Stimulated activated CD8-positive, alpha-beta memory T cell treated with anti-CD3 and anti-CD28 coated beads, Interleukin-12 subunit alpha, Interleukin-12 subunit beta, amount 100 ng/mL, for 1 hour (primary cell): Measurements from ENCODE around the gene VPS41.

Experiments used
- DNase-seq: peaks from one replicate; pipeline ENCODE4 v3.0.0-alpha.2; 2020; ENCODE audit warnings: low read depth

Gene VPS41

DNA sequence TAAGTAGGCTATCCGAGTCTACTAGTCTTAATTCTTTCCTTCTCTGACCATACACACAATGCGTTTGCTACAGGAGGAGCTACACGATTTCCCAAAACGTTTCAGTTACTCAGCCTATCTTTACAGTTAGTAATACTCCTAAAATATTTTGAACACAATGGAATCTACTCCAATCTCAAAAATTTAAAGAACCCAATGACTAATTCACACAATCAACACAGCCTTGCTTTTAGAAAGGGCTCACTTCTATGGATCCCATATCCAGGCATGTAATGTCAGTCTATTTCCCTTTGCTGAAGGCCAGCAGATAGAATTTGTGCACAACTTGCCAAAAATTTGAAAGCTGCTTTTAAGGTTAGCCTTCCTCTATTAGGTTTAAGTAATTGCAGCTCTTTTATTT lies 107.2 kb downstream of the VPS41 start:
- DNase-seq = no peak

DNA sequence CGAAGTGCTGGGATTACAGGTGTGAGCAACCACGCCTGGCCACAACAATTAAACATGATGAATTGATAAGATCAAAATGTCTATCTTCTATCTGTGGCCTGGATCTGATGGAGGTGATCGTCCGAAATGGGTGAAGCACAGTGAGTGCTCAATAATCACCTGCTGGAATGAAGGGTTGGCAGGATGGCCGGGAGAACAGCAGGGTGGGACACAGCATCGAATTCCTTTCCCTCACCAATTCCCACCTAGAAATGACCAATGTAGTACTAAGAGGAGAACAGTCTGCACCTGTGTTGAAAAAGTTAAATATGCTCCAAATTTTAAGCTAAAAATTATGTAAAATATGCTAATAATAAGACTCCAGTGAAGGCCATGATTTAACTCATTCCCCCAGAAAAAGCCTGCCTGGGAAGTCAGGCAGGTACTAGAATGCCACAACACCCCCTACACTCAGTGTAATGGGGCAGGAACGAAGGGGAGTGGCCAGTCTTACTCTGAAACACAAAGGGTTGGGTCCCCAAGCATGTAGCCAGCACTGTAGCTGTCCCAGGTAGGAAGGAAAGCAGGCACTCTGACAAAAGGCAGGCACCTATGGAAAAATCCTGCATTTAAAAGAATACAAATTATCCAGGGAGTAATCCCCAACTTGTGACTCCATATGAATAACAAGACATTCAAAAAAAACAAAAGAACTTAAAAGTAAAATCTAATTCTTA lies 110.3 kb downstream of the VPS41 start:
- DNase-seq = no peak

GRCh38 chr7:38796626-38797501 lies 112.1 kb downstream of the VPS41 start:
- DNase-seq = peak; percentile 32

DNA sequence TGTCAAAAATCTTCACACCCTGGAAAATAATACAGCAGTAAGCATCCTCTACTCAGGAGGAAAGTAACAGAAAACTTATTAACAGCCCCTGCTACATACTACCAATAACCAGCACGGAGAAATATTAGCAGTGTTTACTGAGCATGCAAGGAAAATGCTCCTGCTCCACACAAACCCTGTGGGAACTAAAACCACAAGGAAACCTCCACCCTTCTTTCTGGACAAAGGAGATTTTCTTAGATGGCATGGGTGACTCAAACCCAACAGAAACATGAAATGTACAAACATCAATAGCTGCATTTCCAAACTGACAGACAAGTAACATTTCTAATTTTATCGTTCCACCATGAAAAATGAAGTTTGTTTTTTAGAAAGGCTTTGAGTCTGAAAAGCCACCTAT lies 113.4 kb downstream of the VPS41 start:
- no peak for DNase-seq

DNA sequence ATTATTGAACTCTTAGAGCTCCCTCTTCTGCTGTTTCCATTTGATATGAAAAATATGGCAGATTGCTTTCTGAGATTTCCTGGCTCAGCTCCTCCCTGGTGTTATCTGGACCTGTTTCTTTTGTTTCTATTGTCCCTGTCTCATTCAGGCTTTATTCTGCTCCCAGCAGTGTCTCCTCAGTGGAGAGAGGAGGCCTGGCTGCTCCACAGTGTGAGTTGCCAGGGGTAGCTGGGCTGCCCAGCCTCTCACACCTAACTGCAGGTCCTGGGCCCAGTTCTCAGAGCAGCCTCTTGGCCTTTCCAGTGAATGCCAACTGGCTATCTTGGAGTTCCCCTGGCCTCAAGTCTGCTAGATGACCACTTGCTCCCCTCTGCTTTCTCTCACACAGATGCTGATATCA lies 127.0 kb downstream of the VPS41 start:
- no peak for DNase-seq

DNA sequence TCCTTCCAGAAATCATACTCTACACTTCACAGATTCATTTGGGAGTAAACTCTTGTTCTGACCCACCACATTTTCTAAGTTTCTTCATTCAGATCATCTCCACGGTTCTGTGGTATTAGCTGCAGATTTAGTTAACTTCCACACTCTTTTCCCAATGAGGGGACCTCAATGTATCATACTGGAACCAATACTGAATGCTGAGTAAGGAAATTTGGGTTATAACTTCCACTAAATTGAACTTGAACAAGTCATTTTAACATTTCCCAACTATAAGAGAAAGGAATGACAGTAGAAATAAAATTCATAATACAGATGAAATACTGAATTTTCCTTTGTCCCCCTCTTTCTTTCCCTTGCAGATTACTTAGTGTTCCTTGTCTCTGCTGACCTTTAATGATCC lies 131.4 kb downstream of the VPS41 start:
- DNase-seq = no peak

- no peak for DNase-seq
Observed at GRCh38 chr7:38775506-38776175, 133.3 kb downstream of the VPS41 start.

GRCh38 chr7:38773430-38773829 lies 135.6 kb downstream of the VPS41 start:
- no peak for DNase-seq

- no peak for DNase-seq
Observed at GRCh38 chr7:38760226-38760625, 148.8 kb downstream of the VPS41 start.

DNA sequence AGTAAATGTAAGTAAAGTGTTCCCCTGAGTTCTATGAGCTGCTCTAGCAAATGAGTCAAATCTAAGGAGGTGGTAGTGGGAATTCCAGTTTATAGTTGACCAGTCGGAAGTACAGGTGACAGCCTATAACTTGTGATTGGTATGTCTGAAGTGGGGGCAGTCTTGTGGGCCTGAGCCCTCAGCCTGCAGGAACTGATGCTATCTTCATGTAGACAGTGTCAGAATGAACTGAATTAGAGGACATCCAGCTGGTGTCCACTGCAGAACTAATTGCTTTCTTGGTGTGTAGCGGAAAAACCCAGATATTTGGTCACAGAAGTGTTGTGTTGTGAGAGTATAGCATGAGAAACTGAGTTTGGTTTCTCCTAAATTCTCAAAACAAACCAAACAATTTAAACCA lies 150.0 kb downstream of the VPS41 start:
- no peak for DNase-seq

DNA sequence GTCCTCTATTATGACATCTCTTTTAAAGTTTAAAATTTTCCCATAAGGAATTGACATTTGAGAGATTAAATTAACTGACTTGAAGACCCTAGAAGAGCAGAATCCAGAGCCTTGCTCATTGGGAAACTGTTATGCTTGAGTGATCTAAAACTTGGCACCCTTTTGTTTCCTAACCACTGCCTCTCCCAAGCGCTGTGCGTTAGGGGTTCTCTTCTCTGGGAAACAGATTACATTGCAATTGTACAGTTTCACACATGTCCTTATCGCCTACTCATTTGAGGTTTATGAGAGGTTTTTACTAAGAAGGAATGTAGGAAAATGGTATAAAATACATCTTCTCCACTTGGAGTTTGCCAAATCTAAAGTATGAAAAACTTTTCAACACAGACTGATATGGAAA lies 151.1 kb downstream of the VPS41 start:
- no peak for DNase-seq

GRCh38 chr7:38756521-38756920 lies 152.5 kb downstream of the VPS41 start:
- no peak for DNase-seq

DNA sequence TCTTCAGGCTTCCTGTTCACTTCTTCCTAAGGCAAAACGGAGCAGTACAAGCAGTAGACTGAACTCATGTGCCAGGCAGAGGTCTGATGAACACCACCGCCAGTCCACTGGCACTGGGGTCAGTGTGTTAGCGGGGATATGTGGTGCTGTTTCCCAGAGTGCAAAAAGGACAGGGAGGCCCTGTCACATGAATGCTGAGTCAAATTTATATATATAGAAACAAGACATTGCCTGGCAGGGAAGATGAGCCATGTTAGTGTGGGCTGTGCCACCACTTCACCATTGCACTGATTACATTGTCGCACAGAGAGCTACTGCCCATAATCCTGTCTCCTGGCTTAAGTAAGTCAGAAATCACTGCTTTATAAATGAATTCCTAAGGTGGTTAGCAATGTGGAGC lies 155.6 kb downstream of the VPS41 start:
- no peak for DNase-seq

GRCh38 chr7:38751416-38751815 lies 157.6 kb downstream of the VPS41 start:
- no peak for DNase-seq

DNA sequence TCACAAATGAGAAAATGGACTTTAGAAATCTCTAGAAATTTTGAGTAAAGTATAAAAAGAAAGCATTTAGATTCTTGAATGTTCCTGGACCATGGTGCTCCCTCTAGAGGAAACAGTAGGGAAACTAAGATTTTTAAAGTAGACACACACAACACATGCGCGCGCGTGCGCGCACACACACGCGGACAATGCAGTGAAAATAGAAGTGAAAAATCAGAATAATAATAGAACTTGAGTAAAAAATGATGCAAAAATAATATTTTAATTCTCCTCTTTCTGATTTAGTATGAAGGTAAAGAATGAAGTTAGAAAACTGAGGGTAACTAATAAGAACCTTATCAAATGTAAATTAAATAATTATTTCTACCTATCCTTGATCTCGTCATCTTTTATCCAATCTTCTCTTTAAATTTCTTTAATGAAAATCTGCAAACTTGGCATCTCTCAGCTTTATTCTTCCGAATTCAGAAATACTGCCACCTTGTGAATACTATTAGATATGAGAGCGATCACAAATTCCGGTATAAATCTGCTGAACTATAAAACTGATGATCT lies 160.9 kb downstream of the VPS41 start:
- DNase-seq = no peak

- no peak for DNase-seq
Observed at GRCh38 chr7:38746438-38746837, 162.6 kb downstream of the VPS41 start.

DNA sequence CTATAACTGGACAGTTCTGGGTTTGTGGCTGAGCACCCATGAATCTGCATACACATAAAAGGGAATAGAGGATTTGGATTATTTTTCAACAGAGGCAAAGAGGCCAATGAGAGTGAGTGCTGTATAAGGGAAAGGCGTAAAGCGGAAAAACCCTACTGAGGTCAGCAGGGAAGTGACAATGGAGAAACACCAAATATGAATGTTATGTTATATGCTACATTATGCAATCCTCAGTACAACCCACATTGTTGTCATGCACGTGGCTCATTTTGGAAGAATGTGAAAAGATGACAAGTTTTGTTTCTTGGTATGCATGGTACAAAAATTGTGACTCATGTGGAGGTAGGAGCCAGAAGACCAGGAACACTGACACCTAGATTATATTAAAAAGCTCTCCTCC lies 164.2 kb downstream of the VPS41 start:
- DNase-seq = no peak

DNA sequence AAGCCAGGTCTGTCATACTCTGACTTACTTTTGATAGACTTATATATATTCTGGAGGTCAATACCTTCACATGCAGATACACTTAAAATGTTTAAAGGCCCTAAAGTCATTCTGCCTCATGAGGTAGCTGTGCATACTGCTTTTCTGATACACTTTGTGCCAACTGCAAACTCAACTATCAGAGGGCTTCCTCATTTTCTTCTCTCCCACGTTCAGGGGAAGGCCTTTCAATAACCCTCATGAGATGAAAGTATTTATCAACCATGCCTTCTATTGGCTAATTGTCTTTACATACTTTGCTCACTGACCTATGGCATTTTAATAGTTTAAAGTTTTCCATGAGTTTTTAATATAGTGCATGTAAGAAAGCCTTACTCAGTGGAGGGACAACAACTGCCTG lies 165.1 kb downstream of the VPS41 start:
- no peak for DNase-seq

GRCh38 chr7:38740041-38740440 lies 168.9 kb downstream of the VPS41 start:
- DNase-seq = no peak

DNA sequence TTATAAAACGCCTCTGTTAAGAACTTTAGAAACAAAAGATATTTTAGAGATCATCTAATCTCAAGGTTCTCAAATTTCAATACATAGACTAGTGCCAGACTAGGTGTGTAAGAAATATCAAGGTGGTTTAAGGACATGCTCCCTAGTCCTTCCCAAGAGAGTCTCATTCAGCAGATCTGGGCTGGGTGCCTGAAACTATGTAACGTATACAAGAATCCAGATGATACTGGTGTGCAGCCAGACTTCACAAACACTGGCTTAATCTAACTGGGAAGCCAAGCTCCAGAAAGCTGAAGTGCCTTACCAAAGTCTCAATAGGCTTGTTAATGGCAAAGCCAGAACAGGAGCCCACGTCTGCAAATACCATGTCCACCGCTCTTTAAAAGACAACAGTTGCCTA lies 172.9 kb downstream of the VPS41 start:
- DNase-seq = no peak

GRCh38 chr7:38731215-38731614 lies 177.8 kb downstream of the VPS41 start:
- DNase-seq = no peak

DNA sequence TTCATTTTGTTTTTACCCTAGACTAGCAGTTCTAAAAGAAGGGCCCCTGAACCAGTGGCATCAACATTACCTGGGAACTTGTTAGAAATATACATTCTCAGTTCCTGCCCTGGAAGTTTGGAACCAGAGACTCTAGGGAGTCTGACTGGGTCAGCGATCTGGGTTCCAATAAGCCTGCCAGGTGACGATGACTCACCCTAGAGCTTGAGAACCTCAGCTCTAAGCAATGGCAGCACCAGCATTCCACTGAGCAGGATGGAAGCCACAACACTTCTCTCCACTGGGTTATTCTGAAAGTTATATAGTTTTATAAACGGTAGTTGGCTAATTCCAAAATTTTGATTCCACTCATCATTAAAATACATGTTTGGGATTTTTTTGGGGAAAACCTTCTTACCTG lies 180.8 kb downstream of the VPS41 start:
- DNase-seq = no peak
